Ovary (tissue), 10 donors: ENCODE measurements around the gene SNAP47. TPM values are rescaled to one million over a fixed set of nuclear protein-coding genes. Genes with fewer than 3 reads are reported as not detected.
"Not testable (repeated sequence)": the region's sequence is repeated elsewhere in the genome, so short reads cannot be mapped to it uniquely, and the experiment has no call there.

Experiments used
- DNase-seq, 5 donors: peaks; one replicate each; pipeline ENCODE4 v3.0.0-alpha.2; 2019 to 2020
- H3K27ac ChIP-seq, 2 donors: fragments of 200-600 bp; one replicate each; pipeline versions ENCODE4 v1.5.1 to v1.8.0; 2019 to 2022
- H3K27me3 ChIP-seq: fragments of 200-600 bp; one replicate; pipeline ENCODE4 v1.8.0; 2022
- H3K36me3 ChIP-seq: fragments of 200-600 bp; sonication (generic); one replicate; pipeline ENCODE4 v1.5.1; 2019
- H3K4me1 ChIP-seq: one replicate; pipeline ENCODE4 v1.8.1; 2013; ENCODE audit warnings: mild to moderate bottlenecking, moderate library complexity; ENCODE audit not compliant: insufficient read depth
- H3K4me3 ChIP-seq: fragments of 200-600 bp; sonication (generic); one replicate; pipeline ENCODE4 v1.5.1; 2017
- H3K9me3 ChIP-seq, 2 donors: fragments of 200-600 bp in 1 of 2; sonication (generic) in 1 of 2; one replicate each; pipeline versions ENCODE4 v1.5.1 to v1.8.1; 2013 to 2019; ENCODE audit warnings: mild to moderate bottlenecking in 1 of 2, moderate library complexity in 1 of 2
- CTCF ChIP-seq, 3 donors: fragments of 450-650 bp in 2 of 3; fragments of 200-600 bp in 1 of 3; IDR thresholded peaks; one replicate each; pipeline versions ENCODE4 v1.5.1 to v1.8.0; 2016 to 2022; ENCODE audit warnings: antibody characterized with exemption in 3 of 3, mild to moderate bottlenecking in 1 of 3
- EP300 ChIP-seq: sonication (generic); formaldehyde crosslinking; IDR thresholded peaks from one replicate; pipeline ENCODE4 v1.6.1; 2017; ENCODE audit warnings: antibody characterized with exemption
- POLR2A ChIP-seq: fragments of 450-650 bp; IDR thresholded peaks from one replicate; pipeline ENCODE4 v1.6.1; 2017; ENCODE audit warnings: antibody characterized with exemption, mild to moderate bottlenecking, moderate library complexity
- WGBS, 3 donors: extraction: QIAGEN DNeasy Blood & Tissue Kit in 1 of 3; methylation state at CpG; one replicate each; pipeline versions ENCODE4 v1.1.5 to v1.1.7; 2013 to 2017; 5-methylcytosine and 5-hydroxymethylcytosine counted together
- intact Hi-C, 4 donors: fragments of 100-400 bp; cut with DNase I; formaldehyde crosslinking; loops; one replicate each; pipeline versions ENCODE4 v1.11.0 to v1.15.1; 2022 to 2023
- long read RNA-seq, 3 donors: library from polyadenylated mRNA in 2 of 3; unstranded in 2 of 3; transcript quantifications; one replicate each; pipeline ENCODE4 v2.0.0 and lab custom pipeline, GENCODE V29; 2021 to 2026
- polyA plus RNA-seq, 2 donors: library from polyadenylated mRNA; stranded (reverse); fragments of 200-250 nt in 1 of 2; fragments of 350-450 nt in 1 of 2; fragmentation: Illumina TruSeq in 1 of 2; extraction: RNeasy Lipid Tissue Mini Kit (QIAGEN cat#74804) in 1 of 2; gene quantifications; one replicate each; pipeline ENCODE4 v1.2.3, GENCODE V29; 2013 to 2014
- total RNA-seq, 7 donors: library from RNA; depleted of rRNA in 2 of 7; stranded (reverse); fragments of >200 nt in 2 of 7; fragmentation: NEBNext Ultra II Directional in 3 of 7; extraction: Animal tissue kit (Norgen Biotek cat#: 25700) in 3 of 7; gene quantifications; one replicate each; pipeline versions ENCODE4 v1.1.0 to v1.2.4, GENCODE V29; 2016 to 2023
- donor health status: DM: no; HTN: no; CAD: no; lungs with moderate emphysema.
- donor health status: DM: no; HTN: no; CAD: no.
- donor health status: Bipolar disorder and iron deficiency.
- donor health status: DM: yes; HTN: yes; CAD: no.
- donor health status: DM: no; HTN: no; CAD: no.
- donor health status: DM: yes; HTN: yes; CAD: no.

The SNAP47 gene
- 100 to 1,000 TPM in 4 of 7 donors, 10 to 100 TPM in 3; 63.5 to 135 (median 106) TPM for total RNA-seq
- 10 to 100 TPM; 43.5 to 74.9 TPM for polyA plus RNA-seq
- long read RNA-seq, donor 1, transcript SNAP47-209 (2 exons, 2,202 nt), result minor isoform, 82 of 1,111 reads
- long read RNA-seq, donor 1, transcript SNAP47-210 (3 exons, 2,375 nt), result minor isoform, 286 of 1,111 reads
- long read RNA-seq, donor 1, transcript SNAP47-202 (5 exons, 2,362 nt), result major isoform, 494 of 1,111 reads
- long read RNA-seq, donor 1, partial matches to known transcripts, result 95 of 1,111 reads
- long read RNA-seq, donor 1, other reads (novel, unspliced or antisense), result 150 of 1,111 reads
- long read RNA-seq, donor 2, transcript SNAP47-202 (5 exons, 2,362 nt), result major isoform, 14 of 15 reads
- long read RNA-seq, donor 2, partial matches to known transcripts, result 0 of 15 reads
- long read RNA-seq, donor 2, other reads (novel, unspliced or antisense), result 0 of 15 reads
- long read RNA-seq, donor 3, transcript SNAP47-202 (5 exons, 2,362 nt), result major isoform, 109 of 262 reads
- long read RNA-seq, donor 3, transcript SNAP47-209 (2 exons, 2,202 nt), result minor isoform, 10 of 262 reads
- long read RNA-seq, donor 3, transcript SNAP47-210 (3 exons, 2,375 nt), result minor isoform, 42 of 262 reads
- long read RNA-seq, donor 3, partial matches to known transcripts, result 20 of 262 reads
- long read RNA-seq, donor 3, other reads (novel, unspliced or antisense), result 79 of 262 reads

- peak within 1 kb of the TSS; percentile 93 for H3K4me3 ChIP-seq
- H3K27me3 ChIP-seq, result no peaks in the 10 kb centered on the region
- H3K9me3 ChIP-seq, result no peaks in the 10 kb centered on the region
- peaks cover 27% of the 10 kb centered on the region for H3K4me1 ChIP-seq
- intact Hi-C loops, result loop anchor here in 3 of 4 donors (5.0 to 10.0 kb wide), 2 partner anchors 210 to 212 kb away; partner anchors contain the start of gene WNT9A (in 3 of the 3)
- WGBS, 3 donors, result 0 to 1% (median 0%) methylated on average over 53 to 83 of the region's 83 CpGs
- TF ChIP-seq POLR2A (peak; percentile 85), CTCF (IDR thresholded peaks at IDR 0.05) (no peak)
- no peaks in the 10 kb centered on the region for H3K36me3 ChIP-seq
- peak; percentile 89 to 95 (median 93) for DNase-seq
- peak within 1 kb of the TSS; percentile 81 to 91 for H3K27ac ChIP-seq
These were observed at the start of gene SNAP47, which contains the start of gene JMJD4 for GRCh38 chr1:227734856-227735538. SNAP47 (plus strand) TSS chr1:227735435; CDS start chr1:227747737, 12,302 bp downstream. JMJD4 (minus strand) TSS chr1:227735302; CDS start chr1:227735273, 29 bp downstream.

- 71 to 77% (median 74%) methylated on average over 8 of the region's 8 CpGs for WGBS, 3 donors
- intact Hi-C loops, result no loop called here
- no peaks in the 10 kb centered on the region for H3K9me3 ChIP-seq
These were observed 49.4 kb upstream of the SNAP47 start for GRCh38 chr1:227685807-227686206.

GRCh38 chr1:227697321-227697864 is 37.8 kb upstream of the SNAP47 start:
- H3K4me3 ChIP-seq, result no peak overlapping the region
- intact Hi-C loops, result no loop called here
- no peaks in the 10 kb centered on the region for H3K4me1 ChIP-seq
- H3K36me3 ChIP-seq, result no peaks in the 10 kb centered on the region
- no peaks in the 10 kb centered on the region for H3K27me3 ChIP-seq
- no peak overlapping the region for H3K27ac ChIP-seq
- no peaks in the 10 kb centered on the region for H3K9me3 ChIP-seq
- WGBS, 3 donors, result 83 to 87% (median 84%) methylated on average over 3 of the region's 3 CpGs
- no peak for DNase-seq
- no peak for TF ChIP-seq EP300

More at GRCh38 chr1:227685807-227686206, 49.4 kb upstream of the SNAP47 start:
- no peak overlapping the region for H3K27ac ChIP-seq
- no peaks in the 10 kb centered on the region for H3K36me3 ChIP-seq
- no peak overlapping the region for H3K4me3 ChIP-seq
- TF ChIP-seq POLR2A (no peak), EP300 (no peak), CTCF (IDR thresholded peaks at IDR 0.05) (no peak)
- H3K4me1 ChIP-seq, result no peaks in the 10 kb centered on the region
- no peak for DNase-seq
- no peaks in the 10 kb centered on the region for H3K27me3 ChIP-seq

- H3K9me3 ChIP-seq, intact Hi-C loops: not testable (repeated sequence)
- 82 to 91% (median 91%) methylated on average over 1 of the region's 1 CpG for WGBS, 3 donors
These were observed 33.6 kb upstream of the SNAP47 start for GRCh38 chr1:227701631-227702030.

GRCh38 chr1:227707846-227708245 is 27.4 kb upstream of the SNAP47 start:
- Histone ChIP-seq H3K27ac (no peak overlapping the region), H3K36me3 (no peaks in the 10 kb centered on the region), H3K4me1 (no peaks in the 10 kb centered on the region), H3K4me3 (no peak overlapping the region), H3K9me3 (no peaks in the 10 kb centered on the region), H3K27me3 (no peaks in the 10 kb centered on the region)
- no peak for TF ChIP-seq POLR2A
- no peak for TF ChIP-seq CTCF (IDR thresholded peaks at IDR 0.05)
- no peak for TF ChIP-seq EP300
- WGBS, 3 donors, result 43 to 54% (median 49%) methylated on average over 1 of the region's 1 CpG
- intact Hi-C loops, result no loop called here
- no peak for DNase-seq

More at GRCh38 chr1:227701631-227702030, 33.6 kb upstream of the SNAP47 start:
- H3K27ac ChIP-seq, DNase-seq, H3K4me1 ChIP-seq, H3K4me3 ChIP-seq, H3K27me3 ChIP-seq, H3K36me3 ChIP-seq: not testable (repeated sequence)
